ENCODE results near the gene PRKCE. TPM values are rescaled to one million over a fixed set of nuclear protein-coding genes. Genes with fewer than 3 reads are reported as not detected.
"Not testable (repeated sequence)": the region's sequence is repeated elsewhere in the genome, so short reads cannot be mapped to it uniquely, and the experiment has no call there.

PRKCE gene
- total RNA-seq, 2 experiments from 2014 or later: 24.9 to 26.2 TPM

- peaks cover 16% of the 10 kb centered on the region for H3K4me1 ChIP-seq (ENCODE audit: insufficient read depth, low read length)
- no peak overlapping the region for H3K4me3 ChIP-seq (ENCODE audit: low read length)
- DNase-seq (no peak), ATAC-seq (ENCODE audit: poor library complexity) (no peak)
- Mint-ChIP-seq H3K4me1 (ENCODE audit: low read depth) (peaks cover 35% of the 10 kb centered on the region), H3K4me3 (no peak overlapping the region), H3K27ac (peak overlapping the region; percentile 0), H3K9me3 (no peaks in the 10 kb centered on the region), H3K27me3 (no peaks in the 10 kb centered on the region), H3K36me3 (ENCODE audit: low read depth) (no peaks in the 10 kb centered on the region)
- intact Hi-C loops (cut with DNase I, micrococcal nuclease): no loop called here
- H3K27ac ChIP-seq (ENCODE audit: low read depth in 1 of 2, low read length in 2 of 2): no peak overlapping the region
- ChIA-PET CTCF (no interaction called here), POLR2A (no interaction called here)
- no peak for TF ChIP-seq CTCF (IDR thresholded peaks at IDR 0.05)
- no peaks in the 10 kb centered on the region for H3K36me3 ChIP-seq (ENCODE audit: insufficient read depth, low read length)
- H3K9me3 ChIP-seq (ENCODE audit: control insufficient read depth in 1 of 2, insufficient read depth in 1 of 2, low read length in 2 of 2): no peaks in the 10 kb centered on the region
- no peaks in the 10 kb centered on the region for H3K27me3 ChIP-seq (ENCODE audit: control insufficient read depth in 1 of 2, insufficient read depth in 2 of 2, low read length in 2 of 2)
These were observed 205.2 kb downstream of the PRKCE start for GRCh38 chr2:45856391-45857274.

GRCh38 chr2:45857275-45857609, 205.8 kb downstream of the PRKCE start:
- intact Hi-C loops (cut with DNase I, micrococcal nuclease): no loop called here
- TF ChIP-seq CTCF (IDR thresholded peaks at IDR 0.05): no peak
- H3K27ac ChIP-seq (ENCODE audit: low read depth in 1 of 2, low read length in 2 of 2): no peak overlapping the region
- H3K27ac Mint-ChIP-seq: peak overlapping the region; percentile 0
- no peak for ATAC-seq (ENCODE audit: poor library complexity)
- DNase-seq: no peak
- POLR2A ChIA-PET: no interaction called here
- H3K9me3 ChIP-seq (ENCODE audit: control insufficient read depth in 1 of 2, insufficient read depth in 1 of 2, low read length in 2 of 2): no peaks in the 10 kb centered on the region
- H3K27me3 Mint-ChIP-seq: no peaks in the 10 kb centered on the region
- peaks cover 16% of the 10 kb centered on the region for H3K4me1 ChIP-seq (ENCODE audit: insufficient read depth, low read length)
- no peak overlapping the region for H3K4me3 Mint-ChIP-seq
- H3K4me1 Mint-ChIP-seq (ENCODE audit: low read depth): peaks cover 37% of the 10 kb centered on the region
- no peaks in the 10 kb centered on the region for H3K9me3 Mint-ChIP-seq
- H3K36me3 Mint-ChIP-seq (ENCODE audit: low read depth): no peaks in the 10 kb centered on the region
- no peaks in the 10 kb centered on the region for H3K27me3 ChIP-seq (ENCODE audit: control insufficient read depth in 1 of 2, insufficient read depth in 2 of 2, low read length in 2 of 2)
- no peaks in the 10 kb centered on the region for H3K36me3 ChIP-seq (ENCODE audit: insufficient read depth, low read length)
- no peak overlapping the region for H3K4me3 ChIP-seq (ENCODE audit: low read length)
- CTCF ChIA-PET: no interaction called here

DNA sequence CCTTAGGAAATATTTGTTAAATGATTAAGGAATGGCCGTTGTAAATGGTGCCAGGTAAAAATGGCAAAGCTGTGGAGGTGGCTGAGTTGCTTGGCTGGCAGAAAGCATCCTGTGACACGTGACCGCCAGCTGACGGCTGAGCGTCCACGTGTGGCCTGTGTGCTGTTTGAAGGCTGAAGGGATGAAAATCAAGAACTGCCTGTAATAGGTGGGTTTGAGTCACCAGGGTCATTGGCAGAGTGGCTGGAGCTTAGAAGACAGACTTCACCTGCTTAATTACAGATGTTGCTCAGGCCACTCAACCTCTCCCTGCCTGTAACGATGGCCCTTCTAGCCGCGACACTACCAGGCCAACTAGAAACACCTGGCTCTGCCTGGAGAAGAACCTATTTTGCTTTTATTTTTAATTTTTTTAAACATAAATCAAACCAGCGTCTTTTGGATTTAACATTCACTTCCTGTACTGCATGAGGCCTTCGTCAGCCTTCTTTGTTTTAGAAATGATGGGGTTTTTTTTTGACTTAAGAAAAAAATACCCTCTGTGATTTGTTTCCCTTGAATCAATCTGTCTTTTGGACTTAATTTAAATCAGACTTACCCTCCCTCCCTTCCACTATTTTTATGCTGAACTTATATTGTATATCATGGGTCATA, 206.5 kb downstream of the PRKCE start:
- Histone ChIP-seq H3K36me3 (ENCODE audit: insufficient read depth, low read length) (no peaks in the 10 kb centered on the region), H3K9me3 (ENCODE audit: control insufficient read depth in 1 of 2, insufficient read depth in 1 of 2, low read length in 2 of 2) (no peaks in the 10 kb centered on the region), H3K27me3 (ENCODE audit: control insufficient read depth in 1 of 2, insufficient read depth in 2 of 2, low read length in 2 of 2) (no peaks in the 10 kb centered on the region), H3K4me3 (ENCODE audit: low read length) (no peak overlapping the region), H3K4me1 (ENCODE audit: insufficient read depth, low read length) (peaks cover 20% of the 10 kb centered on the region), H3K27ac (ENCODE audit: low read depth in 1 of 2, low read length in 2 of 2) (no peak overlapping the region)
- Mint-ChIP-seq H3K36me3 (ENCODE audit: low read depth) (no peaks in the 10 kb centered on the region), H3K4me3 (peak overlapping the region; percentile 11), H3K27me3 (no peaks in the 10 kb centered on the region), H3K27ac (peak overlapping the region; percentile 75), H3K4me1 (ENCODE audit: low read depth) (peaks cover 44% of the 10 kb centered on the region), H3K9me3 (no peaks in the 10 kb centered on the region)
- ChIA-PET POLR2A (interaction anchor here (0.8 kb wide), 1 partner anchor 33 kb away, joined by 5 read pairs; no protein-coding TSS in a partner anchor), CTCF (no interaction called here)
- DNase-seq (peak in 2 of 14 experiments; percentile 14 to 16), ATAC-seq (ENCODE audit: poor library complexity) (peak; percentile 25)
- TF ChIP-seq CTCF (IDR thresholded peaks at IDR 0.05): no peak
- intact Hi-C loops (cut with DNase I, micrococcal nuclease): no loop called here

DNA sequence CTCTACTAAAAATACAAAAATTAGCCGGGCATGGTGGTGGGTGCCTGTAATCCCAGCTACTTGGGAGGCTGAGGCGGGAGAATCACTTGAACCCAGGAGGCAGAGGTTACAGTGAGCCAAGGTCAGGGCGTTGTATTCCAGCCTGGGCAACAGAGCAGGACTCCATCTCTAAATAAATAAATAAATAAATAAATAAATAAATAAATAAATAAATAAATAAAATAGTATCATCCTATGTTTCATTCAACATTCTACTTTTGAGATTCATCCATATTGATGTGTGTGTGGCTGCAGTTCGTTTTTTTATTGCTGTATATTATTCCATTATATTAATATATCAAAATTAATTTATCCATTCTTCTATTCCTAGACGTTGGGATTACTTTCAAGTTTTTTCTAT, 207.4 kb downstream of the PRKCE start:
- H3K27ac Mint-ChIP-seq; H3K9me3 ChIP-seq (ENCODE audit: control insufficient read depth in 1 of 2, insufficient read depth in 1 of 2, low read length in 2 of 2); H3K36me3 Mint-ChIP-seq (ENCODE audit: low read depth); CTCF ChIA-PET; DNase-seq; intact Hi-C loops (cut with DNase I, micrococcal nuclease); H3K27ac ChIP-seq (ENCODE audit: low read depth in 1 of 2, low read length in 2 of 2); ATAC-seq (ENCODE audit: poor library complexity); POLR2A ChIA-PET; H3K27me3 Mint-ChIP-seq; H3K9me3 Mint-ChIP-seq; H3K4me3 Mint-ChIP-seq; H3K27me3 ChIP-seq (ENCODE audit: control insufficient read depth in 1 of 2, insufficient read depth in 2 of 2, low read length in 2 of 2); H3K4me3 ChIP-seq (ENCODE audit: low read length); H3K36me3 ChIP-seq (ENCODE audit: insufficient read depth, low read length): not testable (repeated sequence)
- peaks cover 45% of the 10 kb centered on the region for H3K4me1 Mint-ChIP-seq (ENCODE audit: low read depth)
- H3K4me1 ChIP-seq (ENCODE audit: insufficient read depth, low read length): peaks cover 20% of the 10 kb centered on the region
